SH-SY5Y (cell line): ENCODE results near the gene FBXO31.

Source experiments
- GATA2 ChIP-seq: IDR thresholded peaks from 2 replicates; pipeline ENCODE4 v1.6.1; 2011; ENCODE audit warnings: mild to moderate bottlenecking, low read depth, low read length
- GATA3 ChIP-seq: IDR thresholded peaks from 2 replicates; pipeline ENCODE4 v1.6.1; 2011; ENCODE audit warnings: low read depth, mild to moderate bottlenecking, low read length, moderate library complexity

- TF ChIP-seq GATA2: no peak
- TF ChIP-seq GATA3: no peak
Measured at GRCh38 chr16:87297918-87298631, 85.5 kb downstream of the FBXO31 start.
